ENCODE data around the gene SFMBT1. TPM values are rescaled to one million over a fixed set of nuclear protein-coding genes. Genes with fewer than 3 reads are reported as not detected.

SFMBT1 gene
- polyA plus RNA-seq, 3 donors = 0.61 to 2.7 (median 0.91) TPM

DNA sequence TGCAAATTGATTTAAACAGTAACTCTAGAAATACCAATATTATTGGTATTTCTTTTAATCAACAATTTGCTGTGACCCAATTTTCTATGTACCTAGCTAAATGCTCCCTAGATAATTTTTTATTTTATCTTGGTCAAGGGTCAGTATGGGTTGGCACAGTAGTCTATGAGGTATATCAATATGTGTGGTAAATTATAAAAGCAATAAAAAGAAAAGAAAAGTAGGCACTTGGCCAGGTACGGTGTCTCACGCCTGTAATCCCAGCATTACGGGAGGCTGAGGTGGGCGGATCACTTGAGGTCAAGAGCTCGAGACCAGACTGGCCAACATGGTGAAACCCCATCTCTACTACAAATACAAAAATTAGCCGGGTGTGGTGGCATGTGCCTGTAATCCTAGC lies 114.5 kb downstream of the SFMBT1 start:
- Mint-ChIP-seq H3K36me3 (peaks cover 3 to 7% of the 10 kb centered on the region in 2 donors), H3K4me3 (no peak overlapping the region), H3K27me3 (ENCODE audit: low read depth in 3 of 3) (no peaks in the 10 kb centered on the region), H3K4me1 (peaks cover 22% of the 10 kb centered on the region), H3K9me3 (no peaks in the 10 kb centered on the region), H3K27ac (peak overlapping the region in 3 of 7 donors; percentile 10 to 57 (median 25))
- peak overlapping the region in 1 of 2 donors; percentile 30 for H3K27ac ChIP-seq (ENCODE audit: low read depth in 1 of 2, low read length in 2 of 2)
- intact Hi-C loops (cut with micrococcal nuclease) = loop anchor here (5.0 to 10.0 kb wide), 3 partner anchors 74 to 143 kb away; no protein-coding TSS in a partner anchor
- H4K20me1 ChIP-seq (ENCODE audit: insufficient read depth, low read length) = no peaks in the 10 kb centered on the region
- no peak overlapping the region for H3K4me3 ChIP-seq (replicated peaks in 1 of 3; ENCODE audit: low read depth in 2 of 3, low read length in 3 of 3)
- no peak overlapping the region for H2AFZ ChIP-seq (ENCODE audit: insufficient read depth, low read depth, low read length, poor library complexity, severe bottlenecking)
- H3K36me3 ChIP-seq (replicated peaks in 1 of 2; ENCODE audit: control insufficient read depth in 1 of 2, insufficient read depth in 2 of 2, low read length in 2 of 2) = peaks cover 0 to 2% of the 10 kb centered on the region in 2 donors
- no peak overlapping the region for H3K9ac ChIP-seq (ENCODE audit: insufficient read depth, low read length, poor library complexity, severe bottlenecking)
- no peaks in the 10 kb centered on the region for H3K27me3 ChIP-seq (ENCODE audit: control insufficient read depth in 2 of 2, insufficient read depth in 2 of 2, low read length in 2 of 2)
- no peak overlapping the region for H3K4me2 ChIP-seq (replicated peaks; ENCODE audit: extremely low read depth, low read length, poor library complexity, severe bottlenecking)
- TF ChIP-seq, protein P1, sequence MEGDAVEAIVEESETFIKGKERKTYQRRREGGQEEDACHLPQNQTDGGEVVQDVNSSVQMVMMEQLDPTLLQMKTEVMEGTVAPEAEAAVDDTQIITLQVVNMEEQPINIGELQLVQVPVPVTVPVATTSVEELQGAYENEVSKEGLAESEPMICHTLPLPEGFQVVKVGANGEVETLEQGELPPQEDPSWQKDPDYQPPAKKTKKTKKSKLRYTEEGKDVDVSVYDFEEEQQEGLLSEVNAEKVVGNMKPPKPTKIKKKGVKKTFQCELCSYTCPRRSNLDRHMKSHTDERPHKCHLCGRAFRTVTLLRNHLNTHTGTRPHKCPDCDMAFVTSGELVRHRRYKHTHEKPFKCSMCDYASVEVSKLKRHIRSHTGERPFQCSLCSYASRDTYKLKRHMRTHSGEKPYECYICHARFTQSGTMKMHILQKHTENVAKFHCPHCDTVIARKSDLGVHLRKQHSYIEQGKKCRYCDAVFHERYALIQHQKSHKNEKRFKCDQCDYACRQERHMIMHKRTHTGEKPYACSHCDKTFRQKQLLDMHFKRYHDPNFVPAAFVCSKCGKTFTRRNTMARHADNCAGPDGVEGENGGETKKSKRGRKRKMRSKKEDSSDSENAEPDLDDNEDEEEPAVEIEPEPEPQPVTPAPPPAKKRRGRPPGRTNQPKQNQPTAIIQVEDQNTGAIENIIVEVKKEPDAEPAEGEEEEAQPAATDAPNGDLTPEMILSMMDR (IDR thresholded peaks at IDR 0.05) = no peak
- H3K4me1 ChIP-seq (ENCODE audit: control insufficient read depth in 1 of 2, insufficient read depth in 2 of 2, low read length in 2 of 2) = peaks cover 11 to 15% of the 10 kb centered on the region in 2 donors
- no peak for DNase-seq
- no peaks in the 10 kb centered on the region for H3K79me2 ChIP-seq (ENCODE audit: insufficient read depth, low read length)
- 100% methylated on average over 1 of the region's 6 CpGs for WGBS (ENCODE audit: insufficient coverage)
- no peaks in the 10 kb centered on the region for H3K9me3 ChIP-seq (replicated peaks in 1 of 2; ENCODE audit: control insufficient read depth in 1 of 2, insufficient read depth in 1 of 2, low read length in 2 of 2)

DNA sequence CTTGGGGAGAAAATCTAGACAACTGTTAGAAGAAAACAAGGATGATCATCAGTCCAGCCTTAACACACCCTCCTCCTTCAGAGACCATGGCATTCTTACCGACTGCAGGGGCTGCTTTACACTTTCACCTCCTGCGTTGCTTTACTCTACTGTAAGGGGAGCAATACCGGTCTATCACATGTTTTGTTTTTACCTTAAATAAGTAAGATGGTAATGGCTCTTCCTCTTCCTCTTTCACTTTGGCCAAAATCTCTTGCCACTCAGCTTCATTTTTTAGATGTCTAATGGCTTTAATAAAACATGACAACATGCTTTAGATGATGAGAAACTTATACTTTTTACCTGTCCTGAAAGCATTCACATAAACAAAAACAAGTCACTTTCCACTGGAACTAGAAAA lies 115.1 kb downstream of the SFMBT1 start:
- no peak overlapping the region for H3K27ac Mint-ChIP-seq
- peak overlapping the region; percentile 68 for H2AFZ ChIP-seq (ENCODE audit: insufficient read depth, low read depth, low read length, poor library complexity, severe bottlenecking)

More for the DNA sequence above, 115.1 kb downstream of the SFMBT1 start:
- Histone ChIP-seq H3K4me3 (replicated peaks in 1 of 3; ENCODE audit: low read depth in 2 of 3, low read length in 3 of 3) (no peak overlapping the region), H3K9ac (ENCODE audit: insufficient read depth, low read length, poor library complexity, severe bottlenecking) (no peak overlapping the region), H3K9me3 (replicated peaks in 1 of 2; ENCODE audit: control insufficient read depth in 1 of 2, insufficient read depth in 1 of 2, low read length in 2 of 2) (no peaks in the 10 kb centered on the region), H3K27ac (ENCODE audit: low read depth in 1 of 2, low read length in 2 of 2) (peak overlapping the region in 1 of 2 donors; percentile 30), H3K36me3 (replicated peaks in 1 of 2; ENCODE audit: control insufficient read depth in 1 of 2, insufficient read depth in 2 of 2, low read length in 2 of 2) (peaks cover 0 to 2% of the 10 kb centered on the region in 2 donors), H3K4me2 (replicated peaks; ENCODE audit: extremely low read depth, low read length, poor library complexity, severe bottlenecking) (no peak overlapping the region), H4K20me1 (ENCODE audit: insufficient read depth, low read length) (no peaks in the 10 kb centered on the region), H3K4me1 (ENCODE audit: control insufficient read depth in 1 of 2, insufficient read depth in 2 of 2, low read length in 2 of 2) (peaks cover 16 to 18% of the 10 kb centered on the region in 2 donors), H3K27me3 (ENCODE audit: control insufficient read depth in 2 of 2, insufficient read depth in 2 of 2, low read length in 2 of 2) (no peaks in the 10 kb centered on the region), H3K79me2 (ENCODE audit: insufficient read depth, low read length) (no peaks in the 10 kb centered on the region)
- H3K4me1 Mint-ChIP-seq = peaks cover 25% of the 10 kb centered on the region
- WGBS (ENCODE audit: insufficient coverage) = no CpG with 5 or more reads among the region's 3 CpGs
- H3K36me3 Mint-ChIP-seq = peaks cover 3 to 7% of the 10 kb centered on the region in 2 donors
- no peaks in the 10 kb centered on the region for H3K9me3 Mint-ChIP-seq
- H3K4me3 Mint-ChIP-seq = no peak overlapping the region
- TF ChIP-seq, protein P1 (IDR thresholded peaks at IDR 0.05) = no peak
- intact Hi-C loops (cut with micrococcal nuclease) = loop anchor here (5.0 to 10.0 kb wide), 3 partner anchors 73 to 144 kb away; no protein-coding TSS in a partner anchor
- H3K27me3 Mint-ChIP-seq (ENCODE audit: low read depth in 3 of 3) = no peaks in the 10 kb centered on the region
- DNase-seq = no peak
